SJCRH30 (cell line): ENCODE data around the gene ETHE1. TPM values are rescaled to one million over a fixed set of nuclear protein-coding genes. Genes with fewer than 3 reads are reported as not detected.

ENCODE experiments used
- DNase-seq, 2 experiments: peaks; one replicate each; pipeline ENCODE4 v3.0.0-alpha.2; 2015 to 2020
- H3K27ac ChIP-seq: fragments of 250-450 bp; sonication (Bioruptor Pico); 2 replicates; pipeline ENCODE4 v1.5.1; 2020; ENCODE audit warnings: mild to moderate bottlenecking, moderate library complexity
- H3K27me3 ChIP-seq: fragments of 250-450 bp; sonication (Bioruptor Pico); 2 replicates; pipeline ENCODE4 v1.5.1; 2020; ENCODE audit warnings: mild to moderate bottlenecking, moderate library complexity
- H3K36me3 ChIP-seq: fragments of 250-450 bp; sonication (Bioruptor Pico); 2 replicates; pipeline ENCODE4 v1.5.1; 2020; ENCODE audit warnings: mild to moderate bottlenecking, moderate library complexity
- H3K4me1 ChIP-seq: fragments of 250-450 bp; sonication (Bioruptor Pico); 2 replicates; pipeline ENCODE4 v1.5.1; 2020; ENCODE audit warnings: mild to moderate bottlenecking, moderate library complexity
- H3K4me3 ChIP-seq: fragments of 250-450 bp; sonication (Bioruptor Pico); 2 replicates; pipeline ENCODE4 v1.5.1; 2020; ENCODE audit warnings: mild to moderate bottlenecking, moderate library complexity
- H3K9me3 ChIP-seq: fragments of 250-450 bp; sonication (Bioruptor Pico); replicated peaks from 2 replicates; pipeline ENCODE4 v1.5.1; 2020; ENCODE audit warnings: mild to moderate bottlenecking, moderate library complexity
- total RNA-seq: library from RNA; depleted of rRNA; stranded (reverse); fragments of >200 nt; shearing (Covaris generic); gene quantifications from 2 replicates; pipeline ENCODE4 v1.2.3, GENCODE V29; 2014

ETHE1 gene
- total RNA-seq, 1 experiment from 2014 or later, result 12.2 TPM

- H3K4me3 ChIP-seq, result no peak overlapping the region
- H3K9me3 ChIP-seq, result peaks cover 10% of the 10 kb centered on the region
- DNase-seq, result no peak
- H3K27me3 ChIP-seq, result no peaks in the 10 kb centered on the region
- H3K4me1 ChIP-seq, result no peaks in the 10 kb centered on the region
- H3K36me3 ChIP-seq, result peaks cover 59% of the 10 kb centered on the region
- no peak overlapping the region for H3K27ac ChIP-seq
These were observed 15.1 kb upstream of the ETHE1 start for GRCh38 chr19:43541920-43542650.

- Histone ChIP-seq H3K36me3 (peaks cover 61% of the 10 kb centered on the region), H3K9me3 (peaks cover 10% of the 10 kb centered on the region), H3K27me3 (no peaks in the 10 kb centered on the region), H3K4me1 (no peaks in the 10 kb centered on the region), H3K27ac (no peak overlapping the region), H3K4me3 (no peak overlapping the region)
- DNase-seq, result no peak
These were observed 13.4 kb upstream of the ETHE1 start for GRCh38 chr19:43540381-43540780.

GRCh38 chr19:43538922-43539321, 11.9 kb upstream of the ETHE1 start:
- Histone ChIP-seq H3K9me3 (peaks cover 10% of the 10 kb centered on the region), H3K36me3 (peaks cover 56% of the 10 kb centered on the region), H3K4me1 (no peaks in the 10 kb centered on the region), H3K27ac (no peak overlapping the region), H3K4me3 (no peak overlapping the region), H3K27me3 (no peaks in the 10 kb centered on the region)
- DNase-seq, result no peak

- DNase-seq, result peak in 1 of 2 experiments; percentile 30
- no peak overlapping the region for H3K27ac ChIP-seq
These were observed 8.1 kb upstream of the ETHE1 start for GRCh38 chr19:43534816-43535761.

GRCh38 chr19:43534305-43534815, 7.4 kb upstream of the ETHE1 start:
- H3K4me1 ChIP-seq, result no peaks in the 10 kb centered on the region
- no peak for DNase-seq
- H3K36me3 ChIP-seq, result peaks cover 24% of the 10 kb centered on the region
- no peak overlapping the region for H3K4me3 ChIP-seq
- peaks cover 10% of the 10 kb centered on the region for H3K9me3 ChIP-seq
- H3K27me3 ChIP-seq, result no peaks in the 10 kb centered on the region
- H3K27ac ChIP-seq, result no peak overlapping the region

More at GRCh38 chr19:43534816-43535761, 8.1 kb upstream of the ETHE1 start:
- Histone ChIP-seq H3K4me1 (no peaks in the 10 kb centered on the region), H3K27me3 (no peaks in the 10 kb centered on the region), H3K9me3 (peaks cover 10% of the 10 kb centered on the region), H3K36me3 (peaks cover 28% of the 10 kb centered on the region), H3K4me3 (no peak overlapping the region)

- peak; percentile 46 to 53 for DNase-seq
- peaks cover 4% of the 10 kb centered on the region for H3K9me3 ChIP-seq
- no peaks in the 10 kb centered on the region for H3K4me1 ChIP-seq
- peak overlapping the region; percentile 41 for H3K4me3 ChIP-seq
- H3K27ac ChIP-seq, result no peak overlapping the region
- peaks cover 17% of the 10 kb centered on the region for H3K36me3 ChIP-seq
- H3K27me3 ChIP-seq, result no peaks in the 10 kb centered on the region
These were observed 6.7 kb upstream of the ETHE1 start for GRCh38 chr19:43533546-43534304.

- no peaks in the 10 kb centered on the region for H3K27me3 ChIP-seq
- peak within 1 kb of the TSS; percentile 41 for H3K4me3 ChIP-seq
- H3K4me1 ChIP-seq, result no peaks in the 10 kb centered on the region
- H3K36me3 ChIP-seq, result peaks cover 11% of the 10 kb centered on the region
- no peak within 1 kb of the TSS; the same call in 1 of the 2 replicates for H3K27ac ChIP-seq
- DNase-seq, result peak; percentile 84
- H3K9me3 ChIP-seq, result no peaks in the 10 kb centered on the region
These were observed 6.1 kb upstream of the ETHE1 start, which contains the start of gene ZNF575 for GRCh38 chr19:43532962-43533545. TSS of gene ZNF575 (plus strand) at chr19:43533188. CDS start at chr19:43534423, 1,235 bp downstream.

GRCh38 chr19:43532571-43532961, 5.6 kb upstream of the ETHE1 start:
- Histone ChIP-seq H3K4me3 (peak overlapping the region; percentile 41), H3K9me3 (no peaks in the 10 kb centered on the region), H3K27ac (no peak overlapping the region; the same call in 1 of the 2 replicates), H3K27me3 (no peaks in the 10 kb centered on the region), H3K36me3 (peaks cover 6% of the 10 kb centered on the region; the same call in 1 of the 2 replicates), H3K4me1 (no peaks in the 10 kb centered on the region)
- peak in 1 of 2 experiments; percentile 28 for DNase-seq

GRCh38 chr19:43527860-43528622, 1.0 kb upstream of the ETHE1 start:
- Histone ChIP-seq H3K36me3 (no peaks in the 10 kb centered on the region), H3K9me3 (no peaks in the 10 kb centered on the region), H3K27me3 (no peaks in the 10 kb centered on the region), H3K27ac (no peak overlapping the region), H3K4me1 (no peaks in the 10 kb centered on the region; the same call in 1 of the 2 replicates), H3K4me3 (peak overlapping the region; percentile 74)
- DNase-seq, result peak; percentile 31 to 52

- no peak overlapping the region for H3K27ac ChIP-seq
- no peaks in the 10 kb centered on the region for H3K27me3 ChIP-seq
These were observed 897 bp downstream of the ETHE1 start for GRCh38 chr19:43525836-43526771.

GRCh38 chr19:43524922-43525835, 1.8 kb downstream of the ETHE1 start:
- Histone ChIP-seq H3K27me3 (no peaks in the 10 kb centered on the region), H3K4me1 (no peaks in the 10 kb centered on the region; the same call in 1 of the 2 replicates), H3K27ac (no peak overlapping the region), H3K9me3 (no peaks in the 10 kb centered on the region), H3K4me3 (peak overlapping the region; percentile 74), H3K36me3 (no peaks in the 10 kb centered on the region)
- peak; percentile 34 to 67 for DNase-seq

More at GRCh38 chr19:43525836-43526771, 897 bp downstream of the ETHE1 start:
- Histone ChIP-seq H3K36me3 (no peaks in the 10 kb centered on the region), H3K4me1 (no peaks in the 10 kb centered on the region; the same call in 1 of the 2 replicates), H3K9me3 (no peaks in the 10 kb centered on the region), H3K4me3 (peak overlapping the region; percentile 74)
- DNase-seq, result peak in 1 of 2 experiments; percentile 33
